OCI-LY7 (cell line): ENCODE measurements around the gene CUEDC1.

Experiments
- EZH2phosphoT487 ChIP-seq: fragments of 200-600 bp; sonication (generic); IDR thresholded peaks from 2 replicates; pipeline ENCODE4 v1.6.1; 2018; ENCODE audit warnings: low read depth, borderline replicate concordance, mild to moderate bottlenecking, mixed run types, antibody characterized with exemption, low read length, moderate library complexity, mixed read lengths
- TF ChIP-seq, protein P1 (sequence below): fragments of 200-600 bp; sonication (generic); conservative IDR thresholded peaks from 2 replicates; pipeline ENCODE4 v1.5.1; 2014; ENCODE audit warnings: mild to moderate bottlenecking, antibody characterized with exemption, low read length, moderate library complexity, mixed read lengths

DNA sequence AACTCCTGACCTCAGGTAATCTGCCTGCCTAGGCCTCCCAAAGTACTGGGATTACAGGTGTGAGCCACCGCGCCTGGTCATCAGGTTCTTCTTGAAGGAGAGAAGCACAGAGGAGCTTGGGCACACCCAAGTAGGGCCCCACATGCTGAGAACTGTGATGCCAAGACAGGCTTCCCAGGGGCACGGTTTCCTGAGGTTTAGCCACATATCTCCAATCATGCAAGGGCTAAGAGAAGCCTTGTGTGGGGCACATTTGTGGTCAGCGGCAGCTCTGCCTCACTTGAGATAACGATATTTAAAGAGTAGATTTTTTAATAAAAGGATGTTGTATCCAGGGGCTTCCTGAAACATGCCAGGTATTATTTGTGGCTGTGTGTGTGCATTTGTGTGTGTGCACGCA lies 46.9 kb downstream of the CUEDC1 start:
- TF ChIP-seq, protein P1, sequence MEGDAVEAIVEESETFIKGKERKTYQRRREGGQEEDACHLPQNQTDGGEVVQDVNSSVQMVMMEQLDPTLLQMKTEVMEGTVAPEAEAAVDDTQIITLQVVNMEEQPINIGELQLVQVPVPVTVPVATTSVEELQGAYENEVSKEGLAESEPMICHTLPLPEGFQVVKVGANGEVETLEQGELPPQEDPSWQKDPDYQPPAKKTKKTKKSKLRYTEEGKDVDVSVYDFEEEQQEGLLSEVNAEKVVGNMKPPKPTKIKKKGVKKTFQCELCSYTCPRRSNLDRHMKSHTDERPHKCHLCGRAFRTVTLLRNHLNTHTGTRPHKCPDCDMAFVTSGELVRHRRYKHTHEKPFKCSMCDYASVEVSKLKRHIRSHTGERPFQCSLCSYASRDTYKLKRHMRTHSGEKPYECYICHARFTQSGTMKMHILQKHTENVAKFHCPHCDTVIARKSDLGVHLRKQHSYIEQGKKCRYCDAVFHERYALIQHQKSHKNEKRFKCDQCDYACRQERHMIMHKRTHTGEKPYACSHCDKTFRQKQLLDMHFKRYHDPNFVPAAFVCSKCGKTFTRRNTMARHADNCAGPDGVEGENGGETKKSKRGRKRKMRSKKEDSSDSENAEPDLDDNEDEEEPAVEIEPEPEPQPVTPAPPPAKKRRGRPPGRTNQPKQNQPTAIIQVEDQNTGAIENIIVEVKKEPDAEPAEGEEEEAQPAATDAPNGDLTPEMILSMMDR: no peak
- no peak for TF ChIP-seq EZH2phosphoT487
